ENCODE measurements around the gene DDX27. TPM values are rescaled to one million over a fixed set of nuclear protein-coding genes. Genes with fewer than 3 reads are reported as not detected.

The DDX27 gene
- total and polyA plus RNA-seq, 2 of the 13 experiments (the other 11 are each of a cell fraction or from before 2014, with no cell fraction given) = 42.6 to 72.8 TPM

- peak in 1 of 2 experiments; percentile 88; a peak in 3 of 4 replicates for TF ChIP-seq REST (IDR thresholded peaks at IDR 0.05; ENCODE audit: borderline replicate concordance in 1 of 2, low read depth in 1 of 2, low read length in 2 of 2)
- TF ChIP-seq ARNT2 (CRISPR knock-in tag; IDR thresholded peaks at IDR 0.05; ENCODE audit: low read depth) = peak; percentile 88
- peak; percentile 95 for TF ChIP-seq ZBTB25 (CRISPR knock-in tag; IDR thresholded peaks at IDR 0.05)
- 0 out of 2 replicates have a peak, but pooled peaks have one; percentile 41 for TF ChIP-seq ZNF619 (CRISPR knock-in tag; IDR thresholded peaks at IDR 0.05)
- peak; percentile 97 for TF ChIP-seq ZNF296 (CRISPR knock-in tag; conservative IDR thresholded peaks at IDR 0.05)
- peak; percentile 99 for TF ChIP-seq E2F2 (CRISPR knock-in tag; IDR thresholded peaks at IDR 0.05; ENCODE audit: borderline replicate concordance)
- peak; percentile 90; the same call in 1 of the 2 replicates for TF ChIP-seq FOXC1 (CRISPR knock-in tag; IDR thresholded peaks at IDR 0.05; ENCODE audit: borderline replicate concordance)
- TF ChIP-seq ZFP91 (CRISPR knock-in tag; IDR thresholded peaks at IDR 0.05; ENCODE audit: borderline replicate concordance) = peak; percentile 92
- TF ChIP-seq SYNCRIP (IDR thresholded peaks at IDR 0.05; ENCODE audit: insufficient read depth, low read depth, low read length) = no peak
- peak; percentile 69 for TF ChIP-seq PPARG (CRISPR knock-in tag; conservative IDR thresholded peaks at IDR 0.05)
- TF ChIP-seq DPF2 (CRISPR knock-in tag; IDR thresholded peaks at IDR 0.05; ENCODE audit: borderline replicate concordance, low read depth) = peak; percentile 40
- TF ChIP-seq ZNF597 (CRISPR knock-in tag; IDR thresholded peaks at IDR 0.05) = no peak
- TF ChIP-seq STAT6 (CRISPR knock-in tag; IDR thresholded peaks at IDR 0.05; ENCODE audit: borderline replicate concordance) = peak; percentile 35
- TF ChIP-seq ZNF776 (CRISPR knock-in tag; IDR thresholded peaks at IDR 0.05) = peak; percentile 95
- peak; percentile 88; the same call in 1 of the 2 replicates for TF ChIP-seq ZNF30 (CRISPR knock-in tag; IDR thresholded peaks at IDR 0.05)
Observed at GRCh38 chr20:49278036-49278817, 59.0 kb downstream of the DDX27 start, which contains the start of gene ZNFX1 (continued).
